AG10803 (cell line): ENCODE measurements around the gene DPP6.

ENCODE experiments used
- DNase-seq: peaks from one replicate; pipeline ENCODE4 v3.0.0; 2010; ENCODE audit warnings: low read depth
- H3K4me3 ChIP-seq: 2 replicates; pipeline ENCODE4 v1.5.1; 2011; ENCODE audit warnings: mild to moderate bottlenecking, low read length, control low read depth
- TF ChIP-seq, protein P1 (sequence below): conservative IDR thresholded peaks from 2 replicates; pipeline ENCODE4 v1.5.1; 2011; ENCODE audit warnings: mild to moderate bottlenecking, low read length, control low read depth, inconsistent platforms

Gene DPP6

DNA sequence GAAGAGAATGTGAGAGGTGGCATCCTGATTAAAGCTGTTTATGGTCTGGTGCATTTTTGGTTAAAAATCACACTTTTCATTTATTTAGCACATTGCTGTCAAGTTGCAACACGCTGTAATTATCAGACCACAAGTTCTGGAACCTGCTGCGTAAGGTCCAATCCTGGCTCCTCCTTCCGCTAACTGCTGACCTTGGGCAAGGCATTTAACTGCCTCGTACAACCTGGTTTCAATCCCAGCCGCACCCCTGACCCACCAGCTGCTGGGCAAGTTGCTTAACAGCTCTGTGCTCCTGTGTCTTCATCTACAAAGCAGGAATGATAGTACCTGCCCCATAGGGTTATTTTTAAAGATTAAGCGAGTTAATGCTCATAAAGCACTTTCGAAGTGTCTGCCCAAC is 668.9 kb downstream of the DPP6 start:
- H3K4me3 ChIP-seq: no peak overlapping the region
- TF ChIP-seq, protein P1, sequence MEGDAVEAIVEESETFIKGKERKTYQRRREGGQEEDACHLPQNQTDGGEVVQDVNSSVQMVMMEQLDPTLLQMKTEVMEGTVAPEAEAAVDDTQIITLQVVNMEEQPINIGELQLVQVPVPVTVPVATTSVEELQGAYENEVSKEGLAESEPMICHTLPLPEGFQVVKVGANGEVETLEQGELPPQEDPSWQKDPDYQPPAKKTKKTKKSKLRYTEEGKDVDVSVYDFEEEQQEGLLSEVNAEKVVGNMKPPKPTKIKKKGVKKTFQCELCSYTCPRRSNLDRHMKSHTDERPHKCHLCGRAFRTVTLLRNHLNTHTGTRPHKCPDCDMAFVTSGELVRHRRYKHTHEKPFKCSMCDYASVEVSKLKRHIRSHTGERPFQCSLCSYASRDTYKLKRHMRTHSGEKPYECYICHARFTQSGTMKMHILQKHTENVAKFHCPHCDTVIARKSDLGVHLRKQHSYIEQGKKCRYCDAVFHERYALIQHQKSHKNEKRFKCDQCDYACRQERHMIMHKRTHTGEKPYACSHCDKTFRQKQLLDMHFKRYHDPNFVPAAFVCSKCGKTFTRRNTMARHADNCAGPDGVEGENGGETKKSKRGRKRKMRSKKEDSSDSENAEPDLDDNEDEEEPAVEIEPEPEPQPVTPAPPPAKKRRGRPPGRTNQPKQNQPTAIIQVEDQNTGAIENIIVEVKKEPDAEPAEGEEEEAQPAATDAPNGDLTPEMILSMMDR: no peak
- DNase-seq: no peak

DNA sequence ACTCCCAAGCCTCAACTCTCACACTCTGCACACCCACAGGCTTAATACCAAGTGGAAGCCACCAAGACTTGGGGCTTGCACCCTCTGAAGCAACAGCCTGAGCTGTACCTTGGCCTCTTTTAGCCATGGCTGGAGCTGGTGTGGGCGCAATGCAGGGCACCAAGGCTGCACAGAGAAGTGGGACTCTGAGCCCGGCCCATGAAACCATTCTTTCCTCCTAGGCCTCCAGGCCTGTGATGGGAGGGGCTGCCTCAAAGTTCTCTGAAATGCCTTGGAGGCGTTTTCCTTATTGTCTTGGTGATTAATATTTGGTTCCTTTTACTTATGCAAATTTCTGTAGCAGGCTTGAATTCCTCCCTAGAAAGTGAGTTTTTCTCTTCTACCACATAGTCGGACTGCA is 674.2 kb downstream of the DPP6 start:
- TF ChIP-seq, protein P1: no peak
- no peak overlapping the region for H3K4me3 ChIP-seq
- DNase-seq: no peak

DNA sequence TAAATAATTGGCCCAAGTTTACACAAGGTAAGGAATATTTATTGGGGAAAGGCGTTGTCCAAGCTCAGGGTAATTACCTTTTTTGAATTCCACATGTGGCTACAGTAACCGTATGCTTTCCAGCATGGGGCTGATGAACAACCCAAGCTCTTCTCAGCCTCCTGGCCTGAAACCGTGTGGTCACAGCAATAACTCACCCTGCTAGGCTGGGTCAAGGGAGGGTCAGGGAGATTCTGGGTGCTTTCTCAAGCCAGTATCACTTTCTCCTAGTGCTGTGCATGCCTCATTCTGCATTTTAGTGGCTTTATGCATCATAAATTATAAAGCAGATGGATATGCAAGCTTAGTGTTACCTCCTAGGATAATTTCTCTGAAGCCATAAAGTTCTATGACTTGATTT is 676.9 kb downstream of the DPP6 start:
- no peak overlapping the region for H3K4me3 ChIP-seq
- DNase-seq: no peak
- TF ChIP-seq, protein P1: no peak

DNA sequence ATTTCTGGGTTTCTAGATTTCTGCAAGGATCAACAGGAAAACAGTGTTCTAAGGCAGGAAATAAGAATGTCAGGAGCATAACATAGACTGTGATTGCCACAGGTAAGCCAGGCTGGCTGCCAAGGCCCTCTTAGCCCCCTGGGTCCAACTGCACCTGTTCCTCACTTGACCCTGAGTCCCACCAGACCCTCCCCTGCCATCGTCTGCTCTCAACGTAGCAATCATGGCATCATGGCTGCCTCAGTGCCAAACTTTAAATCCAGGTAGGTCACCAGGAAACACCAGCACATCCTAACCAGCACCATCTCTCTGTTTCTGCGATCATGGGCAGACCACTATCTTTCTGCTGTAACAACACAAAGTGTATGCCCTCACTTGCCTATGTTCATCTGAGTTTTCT is 683.6 kb downstream of the DPP6 start:
- DNase-seq: no peak
- TF ChIP-seq, protein P1: no peak

DNA sequence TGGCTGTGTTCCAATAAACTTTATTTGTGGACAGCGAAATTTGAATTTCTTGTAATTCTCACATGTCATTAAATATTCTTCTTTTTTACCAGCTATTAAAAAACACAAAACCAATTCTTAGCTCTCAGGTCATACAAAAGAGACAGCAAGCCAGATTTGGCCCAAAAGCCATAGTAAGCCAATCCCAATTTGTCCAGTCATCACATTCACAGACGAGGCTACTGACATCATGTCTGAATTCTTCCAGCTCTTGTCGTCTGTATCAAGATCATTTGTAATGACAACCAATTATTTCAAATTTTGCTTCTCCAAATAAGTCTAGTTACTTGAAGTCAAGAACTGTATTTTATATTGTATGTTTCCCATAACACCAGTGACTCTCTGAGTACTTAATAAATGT is 684.2 kb downstream of the DPP6 start:
- DNase-seq: no peak
- H3K4me3 ChIP-seq: no peak overlapping the region
- TF ChIP-seq, protein P1: no peak

More for the DNA sequence above, 683.6 kb downstream of the DPP6 start:
- no peak overlapping the region for H3K4me3 ChIP-seq

DNA sequence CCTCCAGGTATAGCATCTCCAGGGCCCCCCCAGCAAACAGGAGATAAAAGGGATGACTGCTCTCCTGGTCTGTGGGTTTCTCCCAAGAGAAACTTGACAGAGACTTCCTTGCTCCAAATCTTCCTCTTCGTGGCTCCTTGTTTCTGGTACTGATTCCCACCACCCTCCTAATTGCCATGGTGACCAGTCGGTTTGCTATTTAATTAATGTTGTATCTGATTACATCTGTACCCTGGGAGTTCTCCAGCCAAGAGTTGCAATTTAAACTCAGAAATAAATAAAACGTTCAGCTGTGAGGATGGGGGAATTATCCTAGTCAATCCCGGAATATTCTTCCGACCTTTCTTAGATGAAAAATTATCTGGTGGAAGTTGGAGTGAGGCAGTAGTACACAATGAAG is 686.0 kb downstream of the DPP6 start:
- no peak for DNase-seq
- TF ChIP-seq, protein P1: no peak
- H3K4me3 ChIP-seq: no peak overlapping the region

DNA sequence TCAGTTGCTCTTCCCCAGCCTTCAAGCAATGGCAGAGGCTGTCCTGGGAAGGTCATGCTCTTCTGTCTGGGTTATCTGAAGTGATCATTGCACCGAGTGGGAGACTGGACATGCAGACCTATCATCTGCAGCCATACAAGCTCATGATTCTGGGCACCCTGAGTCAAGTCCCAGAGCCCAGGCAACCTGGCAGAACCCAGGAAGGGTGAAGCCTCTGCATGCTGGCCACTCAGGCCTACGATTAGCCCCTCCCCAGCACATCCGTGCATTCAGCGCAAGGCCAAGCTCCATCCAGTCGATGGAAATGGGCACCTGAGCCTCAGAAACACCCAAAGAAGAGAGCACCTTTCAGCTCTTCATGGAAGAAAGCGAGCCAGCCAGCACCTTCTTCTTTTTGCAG is 688.9 kb downstream of the DPP6 start:
- TF ChIP-seq, protein P1: no peak
- H3K4me3 ChIP-seq: no peak overlapping the region
- DNase-seq: no peak
